Left cardiac atrium (tissue), 4 donors: ENCODE measurements around the gene SZRD1. TPM values are rescaled to one million over a fixed set of nuclear protein-coding genes. Genes with fewer than 3 reads are reported as not detected.
A peak's percentile ranks its signal among the peaks of the same experiment; 100 is the strongest.
"Not testable (repeated sequence)": the region's sequence is repeated elsewhere in the genome, so short reads cannot be mapped to it uniquely, and the experiment has no call there.

ENCODE experiments used
- ATAC-seq, 2 donors: fragments of 200-7000 bp; cut with Tn5 transposase; one replicate each; pipeline ENCODE4 v1.9.1; 2020; ENCODE audit warnings: mild to moderate bottlenecking in 2 of 2, moderate library complexity in 2 of 2
- DNase-seq: peaks from one replicate; pipeline ENCODE4 v3.0.0-alpha.2; 2020
- intact Hi-C, 2 donors: fragments of 100-400 bp; cut with DNase I; formaldehyde crosslinking; loops; one replicate each; pipeline versions ENCODE4 v1.14.1 to v1.15.1; 2022 to 2023
- long read RNA-seq: library from polyadenylated mRNA; unstranded; transcript quantifications from one replicate; pipeline ENCODE4 v2.0.0, GENCODE V29; 2021
- total RNA-seq, 2 donors: library from RNA; stranded (reverse); fragmentation: NEBNext Ultra II Directional; extraction: Animal tissue kit (Norgen Biotek cat#: 25700); gene quantifications; one replicate each; pipeline ENCODE4 v1.2.1, GENCODE V29; 2021
- donor health status: DM: no; HTN: yes; CAD: no.
- donor health status: DM: no; HTN: yes; CAD: no; lungs with severe emphysema.
- donor health status: DM: yes; HTN: yes; CAD: no.
- donor health status: Dilated cardiomyopathy.

SZRD1 gene, protein sequence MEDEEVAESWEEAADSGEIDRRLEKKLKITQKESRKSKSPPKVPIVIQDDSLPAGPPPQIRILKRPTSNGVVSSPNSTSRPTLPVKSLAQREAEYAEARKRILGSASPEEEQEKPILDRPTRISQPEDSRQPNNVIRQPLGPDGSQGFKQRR
- 100 to 1,000 TPM in 1 of 2 donors, 10 to 100 TPM in 1; 98.0 to 112 TPM for total RNA-seq
- long read RNA-seq, transcript SZRD1-203 (4 exons, 892 nt) = minor isoform, 5 of 80 reads
- long read RNA-seq, transcript SZRD1-202 (3 exons, 3,447 nt) = minor isoform, 20 of 80 reads
- long read RNA-seq, transcript SZRD1-210 (3 exons, 3,401 nt) = major isoform, 22 of 80 reads
- long read RNA-seq, transcript SZRD1-201 (4 exons, 3,636 nt) = minor isoform, 6 of 80 reads
- long read RNA-seq, partial matches to known transcripts = 23 of 80 reads
- long read RNA-seq, other reads (novel, unspliced or antisense) = 4 of 80 reads

GRCh38 chr1:16366722-16367257 is at the start of gene SZRD1:
SZRD1 (plus strand) TSS chr1:16367242; CDS start chr1:16367258, 16 bp downstream.
- intact Hi-C loops = loop anchor here in 1 of 2 donors (10.0 kb wide), 1 partner anchor 152 kb away; the partner anchor contains the start of gene ARHGEF19
- DNase-seq (peak; percentile 96), ATAC-seq (peak; percentile 93 to 94)

DNA sequence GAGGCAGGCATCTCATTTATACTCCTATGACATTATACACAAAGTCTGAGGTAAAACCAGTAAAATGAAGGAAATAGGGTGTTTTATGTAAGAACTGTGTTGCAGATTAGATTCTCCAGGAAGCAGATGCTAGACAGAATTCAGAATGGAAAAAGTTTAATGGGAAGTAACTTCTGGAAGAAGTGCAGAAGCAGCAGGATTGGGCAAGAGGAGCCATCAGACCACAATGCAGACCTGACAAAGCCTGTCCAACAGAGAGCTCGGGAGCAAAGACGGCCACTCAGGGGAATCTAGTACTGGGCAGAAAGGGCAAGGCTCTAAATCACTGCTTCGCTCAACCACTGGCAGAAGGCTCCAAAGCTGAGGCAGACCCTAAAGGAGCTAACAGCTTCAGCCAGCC is 48.5 kb upstream of the SZRD1 start:
- intact Hi-C loops = no loop called here
- ATAC-seq = peak; percentile 73
- DNase-seq = peak; percentile 49

- intact Hi-C loops = no loop called here
- DNase-seq = no peak
Observed at GRCh38 chr1:16321176-16321867, 45.7 kb upstream of the SZRD1 start.

GRCh38 chr1:16324456-16324890 is 42.6 kb upstream of the SZRD1 start:
- intact Hi-C loops = no loop called here
- peak; percentile 38 for DNase-seq
- peak; percentile 65 to 91 for ATAC-seq

More at GRCh38 chr1:16321176-16321867, 45.7 kb upstream of the SZRD1 start:
- ATAC-seq = peak; percentile 22 to 32

- intact Hi-C loops = no loop called here
- no peak for DNase-seq
- no peak for ATAC-seq
Observed at GRCh38 chr1:16326833-16327404, 40.1 kb upstream of the SZRD1 start.

DNA sequence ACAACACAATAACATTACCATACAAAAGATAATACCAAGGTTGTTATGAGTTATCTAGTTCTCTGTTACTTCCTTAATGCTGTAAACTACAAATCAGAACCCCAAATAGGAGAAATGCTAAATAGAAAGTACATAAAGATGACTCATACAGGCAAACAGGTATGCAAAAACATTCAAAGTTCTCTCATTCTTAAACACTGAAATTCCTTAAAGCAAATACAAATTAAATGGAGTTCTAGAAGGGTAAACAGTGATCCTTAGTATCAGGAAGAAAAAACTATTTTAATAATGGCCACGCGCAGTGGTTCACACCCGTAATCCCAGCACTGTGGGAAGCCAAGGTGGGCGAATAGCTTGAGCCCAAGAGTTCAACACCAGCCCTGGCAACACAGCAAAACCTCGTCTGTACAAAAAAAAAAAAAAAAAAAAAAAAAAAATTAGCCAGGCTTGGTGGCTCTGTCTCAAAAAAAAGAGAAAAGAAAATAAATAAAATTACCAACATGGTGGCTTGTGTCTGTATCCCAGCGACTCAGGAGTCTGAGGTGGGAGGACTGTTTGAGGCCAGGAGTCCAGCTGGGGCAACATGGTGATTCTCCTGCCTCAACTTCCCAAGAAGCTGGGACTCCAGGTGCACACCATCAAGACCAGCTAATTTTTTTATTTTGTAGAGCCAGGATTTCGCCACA is 32.2 kb upstream of the SZRD1 start:
- DNase-seq (no peak), ATAC-seq (no peak)
- intact Hi-C loops = no loop called here

GRCh38 chr1:16338961-16339360 is 28.1 kb upstream of the SZRD1 start:
- DNase-seq (no peak), ATAC-seq (no peak)
- intact Hi-C loops = no loop called here

DNA sequence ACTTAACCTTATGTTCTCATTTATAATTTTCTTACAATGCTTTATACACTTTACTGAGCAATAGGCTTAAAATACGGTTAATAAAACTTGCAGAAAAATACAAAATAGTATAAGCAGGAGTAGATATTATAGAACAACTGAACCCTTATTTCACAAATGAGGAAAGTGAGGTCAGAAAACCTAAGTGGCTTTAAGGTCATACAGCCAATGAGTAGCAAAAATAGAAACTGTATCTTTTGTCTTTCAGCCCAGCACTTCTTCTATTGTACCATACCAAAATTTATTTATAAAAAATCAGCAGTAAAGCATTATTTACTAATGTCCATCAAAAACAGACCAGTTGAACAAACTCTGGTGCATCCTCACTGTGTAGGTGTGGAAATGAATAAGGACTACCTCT is 26.4 kb upstream of the SZRD1 start:
- DNase-seq = no peak
- intact Hi-C loops = no loop called here
- ATAC-seq = no peak

GRCh38 chr1:16342331-16343062 is 24.5 kb upstream of the SZRD1 start:
- intact Hi-C loops = no loop called here
- DNase-seq (no peak), ATAC-seq (no peak)

GRCh38 chr1:16343276-16343675 is 23.8 kb upstream of the SZRD1 start:
- intact Hi-C loops, ATAC-seq, DNase-seq: not testable (repeated sequence)

- no peak for ATAC-seq
- intact Hi-C loops = no loop called here
Observed at GRCh38 chr1:16348414-16349182, 18.4 kb upstream of the SZRD1 start.

GRCh38 chr1:16349847-16350406 is 17.1 kb upstream of the SZRD1 start:
- intact Hi-C loops = loop anchor here in 1 of 2 donors (10.0 kb wide), 1 partner anchor 105 kb away; no protein-coding TSS in a partner anchor
- ATAC-seq = no peak
- DNase-seq = no peak

More at GRCh38 chr1:16348414-16349182, 18.4 kb upstream of the SZRD1 start:
- DNase-seq = no peak

DNA sequence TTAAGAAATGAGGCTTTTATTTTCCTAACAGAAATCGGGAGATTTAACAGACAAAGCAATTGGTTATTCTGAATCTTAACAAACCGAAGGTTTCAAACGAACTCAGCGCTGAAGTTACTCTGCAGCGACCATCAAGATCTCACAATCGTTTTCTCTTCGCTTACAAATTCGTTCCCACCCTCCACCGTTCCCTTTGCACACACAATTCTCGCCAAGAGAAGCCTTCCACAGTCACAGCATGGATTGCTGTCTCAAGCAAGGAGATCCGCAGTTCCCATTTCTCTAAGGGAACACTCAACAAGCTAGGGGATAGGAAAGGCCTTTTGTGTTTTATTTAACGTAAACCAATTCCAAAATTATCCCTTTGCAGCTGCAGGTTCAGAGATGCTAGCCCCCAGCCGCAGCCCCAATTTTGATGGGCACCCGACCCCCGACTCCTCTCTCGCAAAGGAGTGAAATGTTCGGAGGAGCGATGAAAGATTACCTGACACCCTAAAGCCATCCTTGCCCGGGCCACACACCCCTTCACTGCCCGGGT is 15.5 kb upstream of the SZRD1 start:
- intact Hi-C loops = loop anchor here in 1 of 2 donors (10.0 kb wide), 1 partner anchor 107 kb away; no protein-coding TSS in a partner anchor
- peak in 1 of 2 donors; percentile 8 for ATAC-seq

DNA sequence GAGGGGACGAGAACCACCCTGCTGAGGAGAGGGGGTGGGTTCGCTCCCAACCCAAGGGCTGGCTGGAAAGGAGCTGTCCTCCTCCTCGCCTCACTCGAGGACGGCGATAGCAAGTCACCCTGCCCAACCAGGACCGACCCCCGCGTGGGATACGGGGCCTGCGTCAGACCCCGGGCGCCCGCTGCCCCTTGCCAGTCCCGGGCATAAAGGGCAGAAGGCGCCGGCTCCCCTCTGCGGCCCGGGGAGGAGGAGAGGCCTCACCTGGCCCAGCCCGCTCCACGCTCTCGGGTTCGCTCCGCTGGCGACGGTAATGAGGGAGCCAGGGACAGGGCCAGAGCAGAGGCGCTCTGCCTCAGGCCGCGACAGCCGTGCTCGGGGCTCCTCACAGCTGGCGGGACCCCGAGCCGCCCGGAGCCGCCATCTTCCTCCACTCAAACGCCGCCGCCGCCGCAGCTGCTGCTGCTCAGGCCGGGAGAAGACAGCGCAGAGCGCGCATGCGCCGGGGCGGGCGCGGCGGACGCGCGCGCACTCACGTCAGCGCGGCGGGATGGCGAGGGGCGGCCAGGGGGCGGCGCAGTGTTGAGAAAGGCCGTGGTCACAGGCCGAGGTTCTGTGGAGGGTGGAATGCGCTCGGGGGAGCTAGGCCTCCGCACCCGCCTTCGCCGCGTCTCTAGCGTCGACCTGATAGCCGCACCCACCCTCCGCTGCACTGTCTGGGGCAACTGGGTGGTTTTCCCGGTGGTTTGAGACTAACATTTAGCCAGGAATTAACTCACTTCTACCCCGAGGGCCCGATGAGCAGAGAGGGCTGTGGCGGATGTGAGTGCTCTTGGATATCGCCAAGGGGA is 14.8 kb upstream of the SZRD1 start, which contains the start of gene FBXO42:
Gene FBXO42, minus strand, starts transcription at position 487 of the 848 bp plus-strand sequence. CDS start 37,062 bp downstream, outside the sequence.
- peak; percentile 98 to 99 for ATAC-seq

More for the DNA sequence above, 15.5 kb upstream of the SZRD1 start:
- DNase-seq = no peak

GRCh38 chr1:16352842-16353535 is 14.1 kb upstream of the SZRD1 start:
- no peak for DNase-seq
- no peak for ATAC-seq
- intact Hi-C loops = loop anchor here in 1 of 2 donors (10.0 kb wide), 1 partner anchor 108 kb away; no protein-coding TSS in a partner anchor

More for the DNA sequence above, 14.8 kb upstream of the SZRD1 start, which contains the start of gene FBXO42:
- peak; percentile 91 for DNase-seq
- intact Hi-C loops = loop anchor here in 1 of 2 donors (10.0 kb wide), 1 partner anchor 107 kb away; no protein-coding TSS in a partner anchor
